ENCODE measurements around the gene DNAI7. TPM values are rescaled to one million over a fixed set of nuclear protein-coding genes. Genes with fewer than 3 reads are reported as not detected.
A peak's percentile ranks its signal among the peaks of the same experiment; 100 is the strongest.

The DNAI7 gene
- total RNA-seq, 2 experiments from 2014 or later: not detected

DNA sequence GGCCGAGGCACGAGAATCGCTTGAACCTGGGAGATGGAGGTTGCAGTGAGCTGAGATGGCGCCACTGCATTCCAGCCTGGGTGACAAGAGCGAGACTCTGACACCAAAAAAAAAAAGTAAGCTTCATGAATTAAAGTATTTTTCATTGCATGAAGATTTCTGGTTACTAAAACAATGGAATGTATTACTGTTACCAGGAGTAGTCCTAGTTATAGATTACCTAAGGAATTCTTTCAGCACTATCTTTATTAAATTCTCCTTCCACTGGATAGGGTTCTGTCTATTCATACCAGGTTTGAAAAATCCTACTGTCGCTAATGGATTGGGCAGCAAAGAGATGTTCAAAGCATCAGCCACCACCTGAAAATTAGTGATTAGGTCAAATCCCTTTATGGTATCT, 12.5 kb upstream of the DNAI7 start:
- no peak overlapping the region for H3K4me3 Mint-ChIP-seq
- ATAC-seq: no peak
- no peaks in the 10 kb centered on the region for H3K9me3 Mint-ChIP-seq (ENCODE audit: low read depth)
- H3K27me3 Mint-ChIP-seq: no peaks in the 10 kb centered on the region
- POLR2A ChIA-PET: no interaction called here
- intact Hi-C loops (cut with DNase I, micrococcal nuclease): no loop called here
- no peak overlapping the region for H3K27ac Mint-ChIP-seq
- CTCF ChIA-PET: interaction anchor here (0.7 to 1.7 kb wide), 3 partner anchors 9 to 181 kb away, joined by 3 read pairs; no protein-coding TSS in a partner anchor
- peaks cover 5% of the 10 kb centered on the region for H3K4me1 Mint-ChIP-seq
- DNase-seq: no peak
- H3K36me3 Mint-ChIP-seq (ENCODE audit: low read depth): peaks cover 19% of the 10 kb centered on the region

DNA sequence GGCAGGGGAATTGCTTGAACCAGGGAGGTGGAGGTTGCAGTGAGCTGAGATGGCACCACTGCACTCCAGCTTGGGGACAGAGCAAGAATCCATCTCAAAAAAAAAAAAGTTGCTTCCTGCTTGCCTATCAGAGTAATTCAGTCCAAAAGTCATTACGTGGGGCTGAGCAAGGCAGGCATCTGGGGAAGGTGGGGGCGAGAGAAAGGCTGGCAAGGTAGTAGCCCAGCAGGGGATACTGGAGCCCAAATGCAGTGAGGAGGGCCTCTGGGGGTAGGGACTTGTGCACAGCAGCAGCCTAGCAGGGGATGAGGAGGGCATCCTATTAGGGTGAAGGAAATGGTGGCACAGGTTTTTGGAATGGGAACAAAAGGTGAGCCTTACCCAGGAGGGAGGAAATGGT, 7.2 kb upstream of the DNAI7 start:
- CTCF ChIA-PET: no interaction called here
- ATAC-seq (no peak), DNase-seq (no peak)
- POLR2A ChIA-PET: no interaction called here
- Mint-ChIP-seq H3K4me1 (peaks cover 9% of the 10 kb centered on the region), H3K27me3 (no peaks in the 10 kb centered on the region), H3K27ac (no peak overlapping the region), H3K36me3 (ENCODE audit: low read depth) (peaks cover 11% of the 10 kb centered on the region), H3K4me3 (no peak overlapping the region), H3K9me3 (ENCODE audit: low read depth) (no peaks in the 10 kb centered on the region)
- intact Hi-C loops (cut with DNase I, micrococcal nuclease): no loop called here

DNA sequence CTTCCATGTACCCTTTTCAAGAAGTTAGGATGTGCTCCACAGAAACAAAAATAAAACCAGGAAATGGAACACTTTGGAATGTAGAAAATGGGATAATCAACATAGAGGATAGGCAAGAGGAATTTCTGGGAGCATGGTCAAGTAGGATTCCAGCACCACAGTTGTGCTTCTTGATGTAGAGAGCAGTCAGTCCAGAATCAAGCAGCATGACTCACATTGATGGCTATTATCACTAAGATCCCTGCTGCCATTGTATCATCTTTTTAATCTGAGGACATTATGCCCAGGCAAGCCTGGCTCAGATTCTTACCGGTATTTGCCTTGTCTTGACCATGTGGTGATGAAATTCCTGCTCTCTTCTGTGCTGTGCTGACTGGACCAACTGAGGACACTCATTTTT, 5.7 kb upstream of the DNAI7 start:
- no peak overlapping the region for H3K4me3 Mint-ChIP-seq
- peaks cover 16% of the 10 kb centered on the region for H3K4me1 Mint-ChIP-seq
- no peaks in the 10 kb centered on the region for H3K9me3 Mint-ChIP-seq (ENCODE audit: low read depth)
- intact Hi-C loops (cut with DNase I, micrococcal nuclease): no loop called here
- no peaks in the 10 kb centered on the region for H3K27me3 Mint-ChIP-seq
- CTCF ChIA-PET: no interaction called here
- ATAC-seq: no peak
- POLR2A ChIA-PET: no interaction called here
- no peak overlapping the region for H3K27ac Mint-ChIP-seq
- DNase-seq: no peak
- peaks cover 11% of the 10 kb centered on the region for H3K36me3 Mint-ChIP-seq (ENCODE audit: low read depth)

DNA sequence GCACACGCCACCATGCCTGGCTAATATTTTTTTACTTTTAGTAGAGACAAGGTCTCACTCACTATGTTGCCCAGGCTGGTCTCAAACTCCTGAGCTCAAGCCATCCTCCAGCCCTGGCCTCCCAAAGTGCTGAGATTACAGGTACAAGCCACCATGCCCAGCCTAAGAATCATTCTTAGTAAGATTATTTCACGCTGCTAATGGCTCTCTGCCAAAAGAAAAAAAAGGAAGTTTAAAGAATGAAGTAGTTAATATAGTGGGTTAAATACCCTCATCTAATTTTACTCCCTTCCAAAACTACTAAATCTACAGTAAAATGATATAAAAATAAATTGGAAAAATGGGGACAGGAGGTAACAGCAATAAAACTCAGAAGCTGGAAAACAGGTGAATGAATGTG, 2.6 kb upstream of the DNAI7 start:
- H3K27ac Mint-ChIP-seq: no peak overlapping the region
- intact Hi-C loops (cut with DNase I, micrococcal nuclease): loop anchor here in 1 of 2 experiments (5.0 kb wide), 1 partner anchor 145 kb away; a partner anchor contains a TSS

DNA sequence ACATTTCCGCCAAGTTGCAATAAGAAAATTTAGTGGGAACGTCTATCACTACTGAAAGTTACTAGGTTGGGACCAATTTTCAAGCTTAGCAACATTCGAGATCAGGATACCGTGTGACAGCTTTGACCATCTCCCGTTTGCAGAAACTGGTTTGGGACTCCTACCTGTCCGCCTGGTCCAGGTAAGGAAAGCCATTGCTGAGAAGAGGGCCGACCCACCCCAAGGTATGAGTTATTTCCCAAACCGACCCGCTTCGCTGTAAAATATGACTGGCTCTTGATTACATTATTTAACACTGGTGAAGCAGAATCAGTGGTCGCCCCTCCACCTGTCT, 271 bp downstream of the DNAI7 start:
- H3K27me3 Mint-ChIP-seq: no peaks in the 10 kb centered on the region
- peaks cover 10% of the 10 kb centered on the region for H3K36me3 Mint-ChIP-seq (ENCODE audit: low read depth)
- no peaks in the 10 kb centered on the region for H3K9me3 Mint-ChIP-seq (ENCODE audit: low read depth)
- DNase-seq: no peak
- peak overlapping the region; percentile 96 for H3K27ac Mint-ChIP-seq
- H3K4me1 Mint-ChIP-seq: peaks cover 29% of the 10 kb centered on the region
- no peak for ATAC-seq
- ChIA-PET CTCF (interaction anchor here (1.0 to 2.2 kb wide), 4 partner anchors 10 to 189 kb away, joined by 3 to 7 read pairs (median 6); no protein-coding TSS in a partner anchor), POLR2A (interaction anchor here (0.9 to 1.1 kb wide), 2 partner anchors 56 to 183 kb away, joined by 3 to 6 read pairs; partner anchors contain the start of gene KRAS)
- H3K4me3 Mint-ChIP-seq: peak overlapping the region; percentile 91
- intact Hi-C loops (cut with DNase I, micrococcal nuclease): loop anchor here (1.0 to 5.0 kb wide), 5 partner anchors 56 to 142 kb away; partner anchors contain the start of gene KRAS (in 2 of the 2)

More for the DNA sequence above, 2.6 kb upstream of the DNAI7 start:
- ATAC-seq (no peak), DNase-seq (no peak)
- Mint-ChIP-seq H3K27me3 (no peaks in the 10 kb centered on the region), H3K4me1 (peaks cover 29% of the 10 kb centered on the region), H3K9me3 (ENCODE audit: low read depth) (no peaks in the 10 kb centered on the region), H3K36me3 (ENCODE audit: low read depth) (peaks cover 14% of the 10 kb centered on the region), H3K4me3 (no peak overlapping the region)
- CTCF ChIA-PET: interaction anchor here (0.6 to 1.7 kb wide), 2 partner anchors 46 to 49 kb away, joined by 4 read pairs; no protein-coding TSS in a partner anchor
- POLR2A ChIA-PET: interaction anchor here (0.7 kb wide), 1 partner anchor 278 kb away, joined by 4 read pairs; no protein-coding TSS in a partner anchor

DNA sequence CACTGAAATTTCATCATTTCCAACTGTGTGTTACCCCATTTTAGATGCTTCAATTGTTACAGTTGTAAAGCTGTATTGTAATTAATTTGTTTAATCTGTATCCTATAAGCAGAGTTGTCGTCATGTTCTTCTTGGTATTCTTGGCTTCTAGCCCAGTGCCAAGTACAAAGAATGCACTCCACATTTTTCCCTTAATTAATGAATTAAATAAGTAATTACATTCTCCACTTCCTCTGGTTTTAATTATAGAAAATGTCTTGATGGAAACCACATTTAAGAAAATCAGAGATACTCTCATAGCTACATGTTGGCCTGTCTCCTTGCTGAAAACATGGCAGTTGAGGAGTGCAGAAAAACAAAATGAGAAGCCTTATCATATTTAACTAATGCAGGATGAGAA, 746 bp downstream of the DNAI7 start:
- no peak for DNase-seq
- Mint-ChIP-seq H3K4me3 (peak overlapping the region; percentile 91), H3K36me3 (ENCODE audit: low read depth) (peaks cover 7% of the 10 kb centered on the region), H3K4me1 (peaks cover 29% of the 10 kb centered on the region), H3K9me3 (ENCODE audit: low read depth) (no peaks in the 10 kb centered on the region), H3K27me3 (no peaks in the 10 kb centered on the region), H3K27ac (peak overlapping the region; percentile 96)
- ChIA-PET POLR2A (interaction anchor here (1.1 kb wide), 1 partner anchor 57 kb away, joined by 6 read pairs; the partner anchor contains the start of gene KRAS), CTCF (interaction anchor here (0.7 to 2.2 kb wide), 5 partner anchors 10 to 949 kb away, joined by 3 to 7 read pairs (median 5); no protein-coding TSS in a partner anchor)
- ATAC-seq: no peak
- intact Hi-C loops (cut with DNase I, micrococcal nuclease): loop anchor here (2.0 kb wide), 2 partner anchors 57 to 127 kb away; partner anchors contain the start of gene KRAS (in 1 of the 2)

DNA sequence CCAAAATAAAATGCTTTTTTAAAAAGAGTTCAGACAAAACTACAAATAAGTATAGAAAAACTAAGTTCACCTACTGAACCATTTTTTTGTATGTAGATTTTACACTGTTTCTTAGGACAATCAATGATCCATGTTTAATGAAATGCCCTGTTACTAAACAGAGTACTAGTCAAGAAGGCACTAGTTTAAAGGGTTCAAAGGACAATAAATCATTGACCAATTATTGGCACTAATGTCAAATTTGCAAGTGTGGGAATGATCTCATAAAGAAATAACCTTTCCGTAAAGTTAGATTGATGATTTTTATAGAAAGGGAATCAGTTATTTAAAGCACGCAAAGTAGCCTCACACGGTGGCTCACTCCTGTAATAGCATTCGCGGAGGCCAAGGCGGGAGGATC, 4.2 kb downstream of the DNAI7 start:
- Mint-ChIP-seq H3K27ac (no peak overlapping the region), H3K9me3 (ENCODE audit: low read depth) (no peaks in the 10 kb centered on the region), H3K36me3 (ENCODE audit: low read depth) (peaks cover 7% of the 10 kb centered on the region), H3K4me3 (no peak overlapping the region), H3K4me1 (peaks cover 33% of the 10 kb centered on the region), H3K27me3 (no peaks in the 10 kb centered on the region)
- DNase-seq (no peak), ATAC-seq (no peak)
- CTCF ChIA-PET: interaction anchor here (0.9 kb wide), 1 partner anchor 197 kb away, joined by 5 read pairs; no protein-coding TSS in a partner anchor
- intact Hi-C loops (cut with DNase I, micrococcal nuclease): no loop called here
- POLR2A ChIA-PET: no interaction called here

DNA sequence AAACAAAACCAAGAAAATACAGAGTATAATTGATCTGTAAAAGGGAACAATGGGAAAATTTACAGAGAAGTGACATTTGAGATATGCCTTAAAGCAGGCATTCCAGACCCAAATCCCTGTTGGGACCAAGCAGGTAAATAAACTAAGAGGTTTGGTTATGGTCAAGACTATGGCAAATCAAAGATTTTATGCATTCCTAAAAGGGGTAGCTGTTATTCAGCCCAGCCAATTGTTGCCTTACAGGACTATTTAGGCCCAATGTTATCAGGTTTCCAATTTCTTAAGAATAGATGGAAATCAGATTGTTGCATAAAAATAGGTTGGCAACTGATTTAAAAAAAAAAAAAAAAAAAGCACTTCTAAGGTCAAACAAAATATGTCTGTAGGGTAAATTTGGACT, 5.3 kb downstream of the DNAI7 start:
- H3K9me3 Mint-ChIP-seq (ENCODE audit: low read depth): no peaks in the 10 kb centered on the region
- H3K27ac Mint-ChIP-seq: no peak overlapping the region
- H3K4me1 Mint-ChIP-seq: peaks cover 25% of the 10 kb centered on the region
- intact Hi-C loops (cut with DNase I, micrococcal nuclease): no loop called here
- DNase-seq (no peak), ATAC-seq (no peak)
- no peak overlapping the region for H3K4me3 Mint-ChIP-seq
- no peaks in the 10 kb centered on the region for H3K27me3 Mint-ChIP-seq
- ChIA-PET CTCF (interaction anchor here (0.6 to 0.7 kb wide), 2 partner anchors 10 to 26 kb away, joined by 3 to 4 read pairs; no protein-coding TSS in a partner anchor), POLR2A (no interaction called here)
- H3K36me3 Mint-ChIP-seq (ENCODE audit: low read depth): no peaks in the 10 kb centered on the region

DNA sequence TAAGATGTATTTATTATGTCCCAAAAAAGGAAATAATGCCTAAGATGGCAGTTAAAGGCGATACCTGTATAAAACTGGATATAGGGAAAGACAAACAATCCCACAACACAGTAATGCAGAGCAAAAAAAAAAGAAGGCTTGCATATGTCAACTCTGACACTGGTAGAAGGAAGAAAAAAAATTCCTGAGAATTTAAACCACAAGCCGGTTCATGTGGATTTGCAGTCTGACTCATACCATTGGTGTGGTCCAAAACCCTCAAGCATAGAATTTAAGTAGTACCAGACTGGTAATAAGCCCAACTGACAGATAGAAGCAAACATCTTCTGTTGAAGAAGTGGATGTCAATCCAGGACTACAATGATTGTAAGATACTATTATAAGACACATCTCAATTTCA, 7.2 kb downstream of the DNAI7 start:
- H3K9me3 Mint-ChIP-seq (ENCODE audit: low read depth): no peaks in the 10 kb centered on the region
- intact Hi-C loops (cut with DNase I, micrococcal nuclease): no loop called here
- DNase-seq: no peak
- no peak for ATAC-seq
- CTCF ChIA-PET: no interaction called here
- H3K27ac Mint-ChIP-seq: no peak overlapping the region
- no peak overlapping the region for H3K4me3 Mint-ChIP-seq
- H3K4me1 Mint-ChIP-seq: peaks cover 22% of the 10 kb centered on the region
- POLR2A ChIA-PET: no interaction called here
- no peaks in the 10 kb centered on the region for H3K27me3 Mint-ChIP-seq
- H3K36me3 Mint-ChIP-seq (ENCODE audit: low read depth): no peaks in the 10 kb centered on the region

DNA sequence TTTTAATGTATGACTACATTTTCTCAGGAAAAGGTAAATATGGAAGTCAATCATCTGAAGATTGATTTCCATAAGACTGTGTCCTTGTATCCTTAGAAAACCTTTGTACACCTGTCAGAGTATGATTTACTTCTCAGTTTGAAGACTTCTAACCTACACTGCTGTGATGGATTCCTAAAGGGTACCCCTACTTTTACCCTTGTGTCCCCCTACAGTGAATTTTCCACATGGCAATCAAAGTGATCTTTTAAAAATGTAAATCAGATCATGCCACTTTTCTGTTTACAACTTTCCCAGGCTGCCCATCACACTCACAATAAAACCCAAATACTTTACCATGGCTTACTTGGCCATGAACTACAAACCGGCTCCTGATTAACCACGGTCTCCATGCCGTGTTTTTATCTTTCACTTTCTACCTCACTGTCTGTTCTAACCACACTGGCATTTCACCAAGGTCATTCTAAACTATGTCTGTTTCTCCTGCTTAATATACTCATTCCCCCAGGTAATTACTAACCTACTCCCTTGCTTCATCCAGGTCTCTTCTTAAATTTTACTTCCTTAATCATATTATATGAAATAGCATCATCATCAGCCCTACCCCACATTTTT, 8.1 kb downstream of the DNAI7 start:
- CTCF ChIA-PET: no interaction called here
- intact Hi-C loops (cut with DNase I, micrococcal nuclease): no loop called here
- Mint-ChIP-seq H3K4me3 (peak overlapping the region; percentile 58), H3K36me3 (ENCODE audit: low read depth) (no peaks in the 10 kb centered on the region), H3K27ac (peak overlapping the region; percentile 84), H3K27me3 (no peaks in the 10 kb centered on the region), H3K4me1 (peaks cover 22% of the 10 kb centered on the region), H3K9me3 (ENCODE audit: low read depth) (no peaks in the 10 kb centered on the region)
- ATAC-seq (peak; percentile 75), DNase-seq (peak; percentile 15)
- POLR2A ChIA-PET: interaction anchor here (0.6 kb wide), 1 partner anchor 1667 kb away, joined by 3 read pairs; no protein-coding TSS in a partner anchor

DNA sequence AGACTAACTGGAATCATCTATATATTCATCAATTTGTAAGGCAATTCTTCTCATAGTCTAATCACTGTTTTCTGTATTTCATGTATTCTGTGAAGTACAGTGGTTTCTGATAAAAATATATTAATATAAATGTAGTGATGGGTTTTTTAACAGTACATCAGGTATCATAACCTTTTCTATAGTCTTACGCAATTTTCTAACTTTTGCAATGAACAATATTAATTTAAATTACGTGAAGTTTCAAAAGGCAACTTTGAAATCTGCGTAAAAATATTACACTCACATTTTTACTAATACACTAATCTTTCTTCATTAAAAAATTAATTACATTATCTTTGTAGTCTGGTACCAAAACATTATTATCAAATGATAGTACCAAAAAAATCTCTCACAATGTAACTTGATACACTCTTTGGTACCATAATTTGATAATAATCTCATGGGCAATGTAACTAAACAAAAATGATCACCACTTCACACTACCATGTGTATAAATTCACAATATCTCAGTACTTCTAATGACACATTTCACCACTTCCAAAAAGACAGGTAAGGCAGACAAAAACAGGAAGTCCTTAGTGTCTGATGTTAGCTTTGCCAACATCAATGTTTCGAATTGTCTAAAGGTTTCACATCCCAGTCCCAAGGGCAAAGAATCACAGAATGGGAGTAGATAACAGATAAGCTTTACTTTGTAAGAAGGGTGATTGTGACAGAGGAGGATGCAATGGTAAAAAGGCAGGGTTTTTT, 8.7 kb downstream of the DNAI7 start:
- intact Hi-C loops (cut with DNase I, micrococcal nuclease): no loop called here
- peak overlapping the region; percentile 84 for H3K27ac Mint-ChIP-seq
- H3K4me1 Mint-ChIP-seq: peaks cover 22% of the 10 kb centered on the region
- H3K36me3 Mint-ChIP-seq (ENCODE audit: low read depth): no peaks in the 10 kb centered on the region
- peak overlapping the region; percentile 58 for H3K4me3 Mint-ChIP-seq
- ATAC-seq: peak; percentile 61
- ChIA-PET POLR2A (interaction anchor here (0.6 kb wide), 1 partner anchor 1668 kb away, joined by 3 read pairs; no protein-coding TSS in a partner anchor), CTCF (no interaction called here)
- H3K27me3 Mint-ChIP-seq: no peaks in the 10 kb centered on the region
- DNase-seq: no peak
- no peaks in the 10 kb centered on the region for H3K9me3 Mint-ChIP-seq (ENCODE audit: low read depth)
